Middle frontal gyrus (tissue), 1 donor: Measurements from ENCODE around the gene INPP5A.

Source experiments
- DNase-seq: peaks from one replicate; pipeline ENCODE4 v3.0.0-alpha.2; 2015; ENCODE audit warnings: low spot score; ENCODE audit errors: extremely low spot score

The INPP5A gene

GRCh38 chr10:132832186-132832969 lies 294.8 kb downstream of the INPP5A start:
- no peak for DNase-seq
